Measurements from ENCODE around the gene CSNK1A1. TPM values are rescaled to one million over a fixed set of nuclear protein-coding genes. Genes with fewer than 3 reads are reported as not detected.
"Not testable (repeated sequence)": the region's sequence is repeated elsewhere in the genome, so short reads cannot be mapped to it uniquely, and the experiment has no call there.

The CSNK1A1 gene
- total RNA-seq, 1 donor from 2014 or later = 253 TPM

DNA sequence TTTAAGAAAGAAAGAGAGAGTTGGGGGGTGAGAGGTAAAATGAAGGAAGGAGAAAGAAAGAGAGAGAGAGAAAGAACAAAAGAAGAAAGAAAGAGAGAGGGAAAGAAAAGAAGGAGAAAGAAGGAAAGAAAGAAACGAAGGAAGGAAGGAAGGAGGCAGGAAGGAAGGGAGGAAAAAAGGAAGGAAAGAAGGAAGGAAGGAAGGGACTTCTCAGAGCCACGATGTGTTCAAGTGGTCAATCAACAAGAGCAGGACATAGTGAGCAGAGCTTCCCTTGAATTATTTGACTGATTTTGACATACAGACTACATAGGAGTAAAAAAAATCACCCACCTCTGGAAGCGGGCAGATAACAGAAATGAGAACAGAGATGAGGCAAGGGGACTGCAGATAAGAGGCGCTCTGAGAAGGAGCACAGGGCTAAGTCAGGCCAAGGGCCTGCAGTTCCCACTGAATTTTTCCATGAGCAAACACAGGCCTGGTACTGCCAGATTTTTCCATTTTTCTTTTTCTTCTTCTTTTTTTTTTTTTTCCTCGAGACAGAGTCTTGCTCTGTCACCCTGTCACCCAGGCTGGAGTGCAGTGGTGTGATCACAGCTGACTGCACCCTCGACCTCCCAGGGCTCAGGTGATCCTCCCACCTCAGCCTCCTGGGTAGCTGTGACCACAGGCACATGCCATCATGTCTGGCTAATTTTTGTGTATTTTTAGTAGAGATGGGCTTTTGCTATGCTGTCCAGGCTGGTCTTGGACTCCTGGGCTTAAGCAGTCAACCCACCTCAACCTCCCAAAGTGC is 94.4 kb downstream of the CSNK1A1 start:
- no peak for DNase-seq (ENCODE audit: low spot score)

DNA sequence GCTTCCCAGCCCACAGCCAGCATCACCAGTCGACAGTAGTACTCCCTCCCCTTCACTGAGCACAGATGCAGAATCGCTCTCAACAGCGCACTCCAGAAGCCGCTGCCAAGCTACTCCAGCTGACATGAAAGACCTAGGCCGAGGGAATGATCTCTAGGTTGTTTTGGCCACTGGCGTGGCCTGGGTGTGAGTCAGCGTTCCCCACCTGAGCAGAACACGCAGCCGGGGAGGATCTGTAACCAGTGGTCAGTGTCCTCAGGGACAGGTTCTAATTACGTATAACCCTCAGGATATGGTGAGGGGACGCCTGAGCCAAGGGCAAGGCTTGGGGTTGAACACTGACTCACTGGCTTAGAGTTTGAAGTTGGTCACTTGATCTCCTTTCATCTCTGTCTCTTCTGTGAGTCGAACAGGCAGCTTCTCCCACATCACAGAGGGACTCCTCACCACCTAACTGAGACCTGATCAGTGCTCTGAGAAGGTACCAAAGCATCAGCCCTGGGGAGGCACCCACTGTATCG is 95.3 kb downstream of the CSNK1A1 start:
- no peak for DNase-seq (ENCODE audit: low spot score)

GRCh38 chr5:149453618-149454415 is 97.4 kb downstream of the CSNK1A1 start:
- DNase-seq (ENCODE audit: low spot score) = no peak

GRCh38 chr5:149452665-149453617 is 98.3 kb downstream of the CSNK1A1 start:
- DNase-seq (ENCODE audit: low spot score) = no peak

- peak; percentile 87 for DNase-seq (ENCODE audit: low spot score)
Observed at GRCh38 chr5:149452007-149452664, 99.1 kb downstream of the CSNK1A1 start.

GRCh38 chr5:149450199-149450598 is 101.0 kb downstream of the CSNK1A1 start:
- peak; percentile 77 for DNase-seq (ENCODE audit: low spot score)

DNA sequence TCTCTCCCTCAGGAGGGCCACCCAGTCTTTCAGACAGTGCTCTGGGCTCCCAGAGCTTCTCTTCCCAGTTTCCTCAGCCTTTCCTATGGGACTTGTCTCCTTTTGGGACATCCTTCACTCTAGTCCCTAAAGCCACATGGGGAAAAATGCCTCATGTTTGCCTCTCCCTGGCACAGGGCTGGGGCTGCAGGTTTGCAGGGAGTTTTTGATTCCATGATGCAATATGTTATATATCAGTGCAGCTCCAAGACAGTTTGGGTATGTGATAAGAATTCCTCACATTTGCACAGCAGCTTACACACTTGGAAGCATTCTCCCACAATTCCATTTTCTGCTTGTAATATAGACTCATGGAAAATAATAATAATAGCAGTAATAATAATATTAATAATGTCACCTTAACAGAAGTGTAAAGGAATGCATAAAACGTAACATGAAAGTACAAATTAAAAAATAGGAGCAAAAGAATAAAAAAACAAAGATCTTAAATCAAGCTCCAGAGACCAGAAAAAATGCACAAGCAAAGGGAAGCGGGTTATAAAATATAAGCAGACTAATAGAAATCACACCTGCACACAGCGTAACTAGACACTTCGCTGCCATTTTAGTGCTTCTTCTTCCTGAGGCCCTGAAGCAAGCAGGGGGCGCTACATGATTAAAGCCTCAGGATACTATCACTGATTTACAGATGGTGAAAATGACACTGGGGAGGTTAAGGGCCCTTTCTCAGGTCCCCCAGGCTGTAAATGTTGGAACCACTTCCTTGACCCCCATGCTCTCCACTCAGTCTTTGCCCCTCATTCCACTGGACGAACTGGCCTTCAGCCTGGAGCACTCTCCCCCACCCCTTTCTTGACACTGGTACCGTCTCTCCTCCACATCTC is 102.2 kb downstream of the CSNK1A1 start:
- DNase-seq (ENCODE audit: low spot score) = no peak

DNA sequence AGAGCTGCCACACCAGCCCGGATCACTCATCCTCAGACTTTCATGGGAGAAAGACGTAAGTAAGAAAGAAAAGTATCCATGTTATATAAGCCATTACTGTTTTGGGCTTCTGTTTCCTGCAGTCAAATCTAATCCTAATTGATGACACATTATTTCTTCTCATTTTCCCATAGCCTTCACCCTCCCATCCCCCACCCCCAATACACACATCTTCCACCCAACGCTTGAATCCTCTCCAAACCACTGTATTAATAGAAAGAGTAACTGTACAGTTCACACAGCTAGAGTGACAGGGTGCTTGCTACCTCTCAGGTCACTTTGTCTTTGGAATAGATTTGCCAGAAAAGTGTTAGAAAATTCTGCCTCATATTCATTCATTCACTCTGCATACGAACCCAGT is 102.8 kb downstream of the CSNK1A1 start:
- DNase-seq (ENCODE audit: low spot score) = no peak

DNA sequence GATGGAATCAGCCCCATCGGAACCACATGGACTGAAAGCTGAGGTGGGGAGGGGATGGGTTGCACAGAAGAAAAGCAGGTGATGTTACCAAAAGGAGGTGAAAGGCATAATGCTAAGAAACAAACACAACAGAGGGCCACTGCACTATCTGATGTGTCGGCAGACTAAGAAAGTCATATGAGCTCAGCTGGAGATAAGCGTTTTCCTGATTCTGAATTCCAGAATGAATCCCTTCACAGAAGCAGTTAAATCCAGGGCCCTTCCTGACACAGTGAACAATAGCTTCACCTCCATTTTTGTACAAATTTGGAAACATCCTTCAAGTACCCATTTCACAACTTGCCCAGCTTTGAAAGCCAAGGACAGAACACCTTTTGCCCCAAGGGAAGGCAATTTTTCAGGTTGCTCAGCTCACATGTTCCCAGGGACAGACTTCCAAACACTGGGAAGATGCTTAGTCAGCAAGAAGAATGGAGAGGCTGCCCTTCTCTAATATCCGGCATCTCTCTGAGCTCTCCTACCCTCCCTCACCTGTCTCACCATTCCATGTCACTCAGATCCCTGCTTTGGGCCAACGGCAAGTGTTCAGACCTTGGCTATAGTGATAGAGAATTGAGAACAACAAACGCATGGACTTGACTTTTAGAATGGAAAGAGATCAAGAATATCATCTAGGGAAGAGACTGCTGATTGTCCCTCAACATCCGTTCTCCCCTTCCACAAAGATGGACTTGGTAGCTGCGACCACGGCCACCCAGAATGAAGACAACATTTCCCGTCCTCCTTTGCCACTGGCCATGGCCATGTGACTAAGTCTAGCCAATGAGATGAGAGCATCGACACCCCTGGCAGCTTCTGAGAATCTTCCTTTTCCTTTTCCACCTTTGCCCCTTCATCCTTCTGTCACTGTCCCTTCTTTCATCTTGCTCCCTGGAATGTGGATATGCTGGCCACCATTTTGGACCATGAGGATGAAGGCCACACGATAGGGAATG is 103.6 kb downstream of the CSNK1A1 start:
- DNase-seq (ENCODE audit: low spot score) = no peak

DNA sequence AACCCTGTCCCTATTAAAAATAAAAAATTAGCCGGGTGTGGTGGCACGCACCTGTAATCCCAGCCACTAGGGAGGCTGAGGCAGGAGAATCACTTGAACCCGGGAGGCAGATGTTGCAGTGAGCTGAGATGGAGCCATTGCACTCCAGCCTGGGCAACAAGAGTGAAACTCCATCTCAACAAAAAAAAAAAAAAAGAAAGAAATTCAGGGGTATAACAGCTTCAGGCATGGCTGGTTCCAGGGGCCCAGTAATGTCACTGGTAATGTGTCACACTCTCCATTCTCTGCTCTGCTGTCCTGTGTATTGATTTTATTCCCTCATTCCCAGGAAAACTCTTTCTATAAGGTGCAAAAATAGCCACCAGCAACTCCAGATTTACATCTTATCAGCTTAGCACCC is 104.4 kb downstream of the CSNK1A1 start:
- not testable (repeated sequence) for DNase-seq (ENCODE audit: low spot score)

DNA sequence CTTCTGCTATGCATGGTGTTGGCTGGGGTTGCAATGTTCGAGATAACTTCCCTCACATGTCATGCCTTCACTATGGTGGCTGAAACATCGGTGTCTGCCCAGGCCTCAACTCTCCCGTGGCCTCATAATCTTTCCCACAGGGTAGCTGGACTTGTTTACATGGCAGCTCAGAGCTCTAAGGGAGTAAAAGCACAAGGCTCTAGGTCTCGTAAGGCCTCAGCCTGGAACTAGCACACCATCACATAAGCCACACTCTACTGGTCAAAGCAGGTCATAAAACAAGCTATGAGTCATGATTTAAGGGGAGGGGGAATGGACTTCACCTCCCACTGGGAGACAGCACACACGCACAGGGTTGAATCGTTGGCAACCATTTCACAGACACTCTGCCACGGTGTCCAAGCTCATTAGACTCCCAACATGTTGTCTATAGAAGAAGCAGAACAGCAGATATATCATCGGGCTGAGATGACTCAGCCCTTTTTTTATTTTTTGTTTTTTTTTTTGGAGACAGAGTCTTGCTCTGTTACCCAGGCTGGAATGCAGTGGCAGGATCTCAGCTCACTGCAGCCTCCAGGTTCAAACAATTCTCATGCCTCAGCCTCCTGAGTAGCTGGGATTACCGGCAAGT is 105.4 kb downstream of the CSNK1A1 start:
- no peak for DNase-seq (ENCODE audit: low spot score)

DNA sequence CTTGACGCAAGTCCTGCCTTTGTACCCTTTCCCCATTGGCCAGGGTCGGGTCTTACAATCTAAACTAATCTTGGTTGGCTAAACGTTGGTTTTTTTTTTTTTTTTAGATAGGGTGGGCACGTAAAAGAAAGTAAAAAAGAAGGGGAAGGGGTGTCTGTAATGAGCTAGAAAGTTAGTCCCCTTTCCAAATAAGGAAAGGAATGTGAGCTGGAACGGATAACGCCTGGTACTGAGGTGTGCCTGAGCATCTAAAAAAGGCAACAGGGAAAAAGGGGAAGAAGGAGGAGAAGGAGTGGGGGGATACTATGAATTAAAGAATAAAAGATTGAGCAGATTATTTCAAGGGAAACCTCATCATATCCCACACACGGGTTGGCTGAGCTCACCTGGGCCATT is 105.9 kb downstream of the CSNK1A1 start:
- no peak for DNase-seq (ENCODE audit: low spot score)

DNA sequence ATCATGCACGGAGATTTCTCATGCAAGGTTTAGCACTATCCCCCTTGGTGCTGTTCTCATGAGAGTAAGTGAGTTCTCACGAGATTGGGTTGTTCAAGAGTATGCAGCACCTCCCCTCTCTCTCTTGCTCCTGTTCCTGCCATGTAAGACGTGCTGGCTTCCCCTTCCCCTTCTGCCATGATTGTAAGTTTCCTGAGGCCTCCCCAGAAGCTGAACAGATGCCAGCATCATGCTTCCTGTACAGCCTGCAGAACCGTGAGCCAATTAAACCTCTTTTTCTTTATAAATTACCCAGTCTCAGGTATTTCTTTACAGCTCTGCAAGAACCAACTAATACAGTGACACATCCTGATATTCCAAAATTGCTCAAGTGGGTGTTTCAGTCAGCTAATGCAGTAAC is 106.8 kb downstream of the CSNK1A1 start:
- DNase-seq (ENCODE audit: low spot score) = not testable (repeated sequence)

GRCh38 chr5:149443210-149443609 is 108.0 kb downstream of the CSNK1A1 start:
- no peak for DNase-seq (ENCODE audit: low spot score)

- DNase-seq (ENCODE audit: low spot score) = peak; percentile 81
Observed at GRCh38 chr5:149442563-149443182, 108.6 kb downstream of the CSNK1A1 start.

Data from mucosa of gallbladder (tissue), 1 donor.